ENCODE measurements around the gene UBE2O.

DNA sequence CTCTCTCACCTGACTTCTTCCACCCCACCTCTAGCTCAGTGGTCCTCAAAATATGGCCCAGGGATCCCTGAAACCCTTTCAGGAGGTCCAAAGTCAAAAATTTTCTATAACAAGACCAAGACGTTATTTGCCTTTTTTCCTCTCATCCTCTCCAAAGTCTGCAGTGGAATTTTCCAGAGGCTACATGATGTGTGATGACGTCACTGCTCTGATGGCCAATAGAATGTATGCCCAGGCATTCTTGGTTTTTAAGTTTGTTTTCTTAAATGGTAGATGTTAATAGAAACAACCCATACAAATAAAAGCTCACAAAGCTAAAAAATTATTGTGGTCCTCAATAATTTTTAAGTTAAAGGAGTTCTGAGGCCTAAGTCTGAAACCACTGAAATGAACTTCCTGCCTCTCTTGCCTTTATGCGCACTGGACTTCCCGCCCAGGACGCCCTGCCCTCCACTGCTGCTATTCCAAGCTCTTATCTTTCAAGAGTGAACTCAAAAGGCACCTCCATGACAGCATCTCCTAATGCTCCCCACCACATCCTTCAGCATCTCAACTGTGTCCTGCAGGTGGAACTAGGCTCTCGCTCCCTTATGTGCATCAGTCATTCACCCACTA lies 13.5 kb downstream of the UBE2O start:
- TF ChIP-seq, protein P1, sequence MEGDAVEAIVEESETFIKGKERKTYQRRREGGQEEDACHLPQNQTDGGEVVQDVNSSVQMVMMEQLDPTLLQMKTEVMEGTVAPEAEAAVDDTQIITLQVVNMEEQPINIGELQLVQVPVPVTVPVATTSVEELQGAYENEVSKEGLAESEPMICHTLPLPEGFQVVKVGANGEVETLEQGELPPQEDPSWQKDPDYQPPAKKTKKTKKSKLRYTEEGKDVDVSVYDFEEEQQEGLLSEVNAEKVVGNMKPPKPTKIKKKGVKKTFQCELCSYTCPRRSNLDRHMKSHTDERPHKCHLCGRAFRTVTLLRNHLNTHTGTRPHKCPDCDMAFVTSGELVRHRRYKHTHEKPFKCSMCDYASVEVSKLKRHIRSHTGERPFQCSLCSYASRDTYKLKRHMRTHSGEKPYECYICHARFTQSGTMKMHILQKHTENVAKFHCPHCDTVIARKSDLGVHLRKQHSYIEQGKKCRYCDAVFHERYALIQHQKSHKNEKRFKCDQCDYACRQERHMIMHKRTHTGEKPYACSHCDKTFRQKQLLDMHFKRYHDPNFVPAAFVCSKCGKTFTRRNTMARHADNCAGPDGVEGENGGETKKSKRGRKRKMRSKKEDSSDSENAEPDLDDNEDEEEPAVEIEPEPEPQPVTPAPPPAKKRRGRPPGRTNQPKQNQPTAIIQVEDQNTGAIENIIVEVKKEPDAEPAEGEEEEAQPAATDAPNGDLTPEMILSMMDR (IDR thresholded peaks at IDR 0.05): no peak
- no peak for TF ChIP-seq EP300 (IDR thresholded peaks at IDR 0.05)
- TF ChIP-seq POLR2A (IDR thresholded peaks at IDR 0.05): no peak
- TF ChIP-seq POLR2AphosphoS5 (IDR thresholded peaks at IDR 0.05): no peak

Data from upper lobe of left lung (tissue), 4 donors.